OCI-LY7 (cell line): ENCODE measurements around the gene CA7.
"Not testable (repeated sequence)": the region's sequence is repeated elsewhere in the genome, so short reads cannot be mapped to it uniquely, and the experiment has no call there.

Experiments
- CTCF ChIP-seq: fragments of 200-600 bp; sonication (generic); conservative IDR thresholded peaks from 2 replicates; pipeline ENCODE4 v1.5.1; 2014; ENCODE audit warnings: mild to moderate bottlenecking, antibody characterized with exemption, low read length, moderate library complexity, mixed read lengths
- EZH2phosphoT487 ChIP-seq: fragments of 200-600 bp; sonication (generic); IDR thresholded peaks from 2 replicates; pipeline ENCODE4 v1.6.1; 2018; ENCODE audit warnings: low read depth, borderline replicate concordance, mild to moderate bottlenecking, mixed run types, antibody characterized with exemption, low read length, moderate library complexity, mixed read lengths

- not testable (repeated sequence) for TF ChIP-seq CTCF, EZH2phosphoT487
These were observed 27.1 kb downstream of the CA7 start for GRCh38 chr16:66871363-66871762.
